CD4-positive, alpha-beta T cell treated with Interferon gamma for 1 hour (primary cell): ENCODE results near the gene EPHA2.
"Not testable (repeated sequence)": the region's sequence is repeated elsewhere in the genome, so short reads cannot be mapped to it uniquely, and the experiment has no call there.

Experiments
- DNase-seq: peaks from one replicate; pipeline ENCODE4 v3.0.0-alpha.2; 2020

EPHA2 gene

DNA sequence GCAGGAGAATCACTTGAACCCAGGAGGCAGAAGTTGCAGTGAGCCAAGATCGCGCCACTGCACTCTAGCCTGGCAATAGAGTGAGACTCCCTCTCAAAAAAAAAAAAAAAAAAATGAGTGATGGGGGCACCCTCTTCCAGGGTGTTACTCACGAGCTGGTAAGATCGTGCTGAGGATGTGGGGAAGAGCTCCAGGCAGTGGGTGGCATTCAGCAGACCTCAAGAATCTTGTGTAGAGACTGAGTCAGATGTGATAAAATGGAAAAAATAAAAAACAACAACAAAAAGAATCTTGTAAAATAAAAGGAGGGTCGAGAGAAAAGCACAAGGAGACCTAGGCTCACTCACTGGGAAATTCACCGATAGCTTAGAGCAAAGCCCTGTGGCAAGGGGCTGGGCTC is 38.5 kb downstream of the EPHA2 start:
- no peak for DNase-seq

DNA sequence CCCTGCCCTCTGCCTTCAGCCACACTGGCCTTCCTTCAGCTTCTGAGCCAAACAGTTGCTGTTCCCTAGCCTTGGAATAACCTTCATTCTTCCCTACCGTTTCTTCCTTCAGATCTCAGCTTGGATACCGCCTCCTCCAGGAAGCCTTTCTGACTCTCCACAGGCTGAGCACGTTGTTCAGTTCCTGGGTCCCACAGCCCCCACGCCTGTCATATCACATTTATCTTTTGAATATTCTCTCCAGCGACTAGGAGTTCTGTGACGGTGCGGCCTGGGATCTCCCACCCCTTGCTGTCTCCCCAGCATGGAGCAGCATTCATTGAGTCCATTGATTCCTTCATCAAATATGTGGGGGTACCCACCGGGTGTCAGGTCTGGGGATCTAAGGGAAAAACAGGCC is 39.2 kb downstream of the EPHA2 start:
- DNase-seq, result no peak

GRCh38 chr1:16116002-16116401 is 39.9 kb downstream of the EPHA2 start:
- DNase-seq, result no peak

DNA sequence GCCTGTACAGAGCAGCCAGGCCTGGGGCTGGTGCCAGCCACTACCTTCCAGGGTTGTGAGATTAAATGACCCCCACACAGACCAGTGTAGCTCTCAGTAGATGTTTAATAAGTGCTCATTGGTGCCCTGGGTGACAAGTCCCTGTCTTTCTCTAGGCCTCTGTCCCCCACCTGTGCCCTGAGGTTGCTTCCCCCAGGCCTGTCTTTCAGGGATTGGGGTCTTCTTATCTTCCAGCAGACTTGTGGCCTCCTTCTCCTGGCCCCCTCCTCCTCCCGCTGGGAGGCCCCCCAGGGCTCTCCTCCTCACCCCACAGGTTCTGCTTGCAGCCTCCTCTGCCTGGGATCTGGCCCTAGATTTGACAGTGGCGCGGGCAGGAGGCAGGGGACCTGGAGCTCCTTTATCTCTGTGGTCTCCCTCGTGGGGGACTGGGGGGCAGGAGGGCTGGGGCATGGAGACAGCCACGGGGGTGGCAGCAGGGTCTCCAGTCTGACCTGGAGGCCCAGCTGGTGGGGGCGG is 40.3 kb downstream of the EPHA2 start:
- DNase-seq, result no peak

- DNase-seq, result no peak
Observed at GRCh38 chr1:16114527-16115467, 41.1 kb downstream of the EPHA2 start.

GRCh38 chr1:16112596-16113555 is 43.0 kb downstream of the EPHA2 start:
- DNase-seq, result no peak

GRCh38 chr1:16111771-16112595 is 43.9 kb downstream of the EPHA2 start:
- DNase-seq, result no peak

DNA sequence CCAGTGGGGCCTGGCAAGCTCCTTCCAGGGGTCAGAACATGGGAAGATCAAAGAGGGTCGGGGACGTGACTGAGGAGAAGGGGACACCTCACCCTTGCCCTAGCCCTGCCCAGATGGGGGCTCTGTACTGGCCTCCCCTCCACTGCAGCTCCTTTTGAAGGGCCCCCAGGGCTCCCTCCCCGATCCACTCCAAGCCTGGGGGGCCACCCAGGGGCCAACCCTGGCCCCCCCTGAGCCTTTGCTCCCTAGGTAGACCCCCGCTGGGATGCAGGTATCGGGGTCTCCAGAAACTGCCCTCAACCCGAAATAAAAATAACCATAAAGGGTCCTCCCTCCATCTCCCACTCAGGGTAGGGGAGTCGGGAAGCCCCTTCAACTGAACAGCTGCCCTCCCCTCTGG is 45.0 kb downstream of the EPHA2 start:
- no peak for DNase-seq

GRCh38 chr1:16110456-16110855 is 45.4 kb downstream of the EPHA2 start:
- no peak for DNase-seq

DNA sequence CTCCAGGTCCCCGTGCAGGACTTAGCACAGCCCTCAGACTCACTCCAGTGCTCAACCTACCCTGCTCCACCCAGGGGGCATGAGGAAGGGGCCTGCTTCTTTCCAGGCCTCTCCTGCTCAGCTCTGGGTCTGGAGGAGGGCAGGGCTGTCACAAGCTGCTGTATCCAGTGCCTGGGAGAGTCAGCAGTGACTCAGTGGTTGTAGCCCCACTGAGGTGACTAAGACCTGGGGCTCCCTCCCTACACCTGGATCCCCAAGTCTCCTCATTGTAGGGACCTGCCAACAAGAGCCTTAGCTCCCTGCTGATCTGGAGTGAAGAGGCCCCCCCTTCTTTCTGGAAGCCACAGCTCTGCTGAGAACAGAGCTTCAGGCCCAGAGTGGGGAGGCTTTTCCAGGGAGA is 46.3 kb downstream of the EPHA2 start:
- DNase-seq, result no peak

GRCh38 chr1:16107039-16107438 is 48.8 kb downstream of the EPHA2 start:
- DNase-seq, result not testable (repeated sequence)

GRCh38 chr1:16101623-16102022 is 54.2 kb downstream of the EPHA2 start:
- no peak for DNase-seq

- DNase-seq, result no peak
Observed at GRCh38 chr1:16099412-16099811, 56.5 kb downstream of the EPHA2 start.

DNA sequence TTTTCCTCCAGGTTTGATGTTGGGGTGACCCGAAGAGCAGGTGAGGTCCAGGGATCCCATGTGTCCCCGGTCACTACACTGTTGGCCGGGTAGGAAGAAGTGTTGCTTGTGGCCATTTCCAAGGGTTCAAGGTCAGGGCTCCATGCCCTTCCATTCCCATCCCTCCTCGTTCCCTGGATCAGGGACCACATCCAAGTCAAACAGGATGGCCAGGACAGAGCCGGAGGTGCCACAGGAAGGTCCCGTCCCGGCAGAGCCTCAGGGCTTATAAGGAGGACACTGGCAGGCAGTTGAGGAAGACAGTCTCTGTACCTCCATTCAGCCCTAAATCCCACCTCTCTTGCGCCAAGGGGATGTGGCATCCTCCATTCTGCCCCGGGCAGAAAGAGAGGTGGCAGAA is 60.4 kb downstream of the EPHA2 start:
- no peak for DNase-seq

DNA sequence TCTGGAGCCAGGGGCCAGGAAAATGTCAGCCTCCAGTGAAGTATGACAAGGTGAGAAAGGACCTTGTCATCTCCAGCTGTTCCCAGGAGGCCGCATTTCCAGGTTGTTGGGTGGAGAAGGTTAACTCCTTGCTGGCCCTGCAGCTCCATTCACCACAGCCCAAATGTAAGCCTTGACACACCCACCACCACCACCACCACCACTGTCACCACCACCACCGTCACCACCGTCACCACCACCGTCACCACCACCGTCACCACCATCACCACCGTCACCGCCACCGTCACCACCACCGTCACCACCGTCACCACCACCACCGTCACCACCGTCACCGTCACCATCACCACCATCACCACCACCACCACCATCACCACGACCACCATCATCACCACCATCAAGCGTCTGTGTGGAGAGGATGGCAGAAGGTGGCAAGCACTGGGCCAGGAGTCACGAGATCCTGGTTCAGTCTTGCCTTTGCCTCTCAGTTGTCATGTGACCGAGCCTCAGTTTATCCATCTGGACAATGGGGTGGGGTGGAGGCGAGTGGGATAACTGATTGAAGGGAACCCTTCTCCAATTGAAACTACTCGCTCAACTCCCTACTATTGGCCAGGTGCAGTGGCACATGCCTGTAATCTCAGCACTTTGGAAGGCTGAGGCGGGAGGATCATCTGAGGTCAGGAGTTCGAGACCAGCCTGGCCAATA is 61.3 kb downstream of the EPHA2 start:
- no peak for DNase-seq

DNA sequence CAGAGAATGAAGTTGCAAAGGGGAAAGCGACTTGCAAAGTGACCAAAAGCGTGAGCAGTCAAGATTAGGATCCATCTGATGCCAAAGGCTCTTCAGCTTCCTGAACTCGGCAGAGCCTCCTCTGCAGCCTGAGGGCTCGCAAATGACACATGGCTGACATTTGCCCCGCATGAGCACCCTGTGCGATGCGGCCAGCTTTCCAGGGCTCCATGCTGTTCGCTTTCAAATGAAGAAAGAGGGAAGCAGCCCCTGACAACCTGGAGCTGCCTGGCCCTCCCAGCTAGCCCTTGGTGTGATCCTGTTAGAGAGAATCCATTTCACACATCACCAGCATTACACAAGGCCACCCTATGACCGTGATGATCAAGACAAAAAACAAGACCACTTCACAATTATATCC is 62.3 kb downstream of the EPHA2 start:
- DNase-seq, result no peak

- DNase-seq, result no peak
Observed at GRCh38 chr1:16092923-16093511, 62.9 kb downstream of the EPHA2 start.

- DNase-seq, result no peak
Observed at GRCh38 chr1:16092097-16092922, 63.6 kb downstream of the EPHA2 start.

DNA sequence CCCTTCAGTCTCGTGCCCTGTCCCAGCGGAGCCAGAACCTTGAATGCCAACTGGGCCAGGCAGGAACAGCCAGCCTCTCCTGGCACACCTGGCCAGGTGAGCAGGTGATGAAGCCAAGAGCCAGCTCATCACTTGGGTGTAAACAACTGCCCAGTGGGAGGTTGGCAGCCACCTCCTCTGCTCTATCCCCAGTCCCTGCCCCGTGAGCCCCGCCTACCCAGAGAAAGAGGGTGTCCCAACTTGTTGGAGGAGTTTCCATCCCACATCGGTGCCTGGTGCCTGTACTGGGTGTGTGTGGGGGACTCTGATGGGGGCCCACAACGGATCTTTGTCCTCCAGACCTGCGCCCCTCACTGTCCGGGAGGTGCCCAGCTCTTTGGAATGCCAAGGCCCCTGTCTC is 64.6 kb downstream of the EPHA2 start:
- no peak for DNase-seq

GRCh38 chr1:16090076-16090826 is 65.6 kb downstream of the EPHA2 start:
- DNase-seq, result no peak
